GM18511 (cell line): ENCODE results near the gene POU3F3.

Source experiments
- ATAC-seq: cut with Tn5 transposase; IDR thresholded peaks from one replicate; pipeline ENCODE4 v1.9.1; 2021; ENCODE audit warnings: mild to moderate bottlenecking, moderate library complexity; ENCODE audit not compliant: unreplicated experiment

POU3F3 gene

GRCh38 chr2:104872866-104873688 lies 19.2 kb downstream of the POU3F3 start:
- ATAC-seq: peak; percentile 92

- no peak for ATAC-seq
These were observed 19.8 kb downstream of the POU3F3 start for GRCh38 chr2:104873689-104874054.

GRCh38 chr2:104874230-104874629 lies 20.3 kb downstream of the POU3F3 start:
- ATAC-seq: no peak

- ATAC-seq: no peak
These were observed 21.3 kb downstream of the POU3F3 start for GRCh38 chr2:104875262-104875661.

GRCh38 chr2:104876606-104877570 lies 23.0 kb downstream of the POU3F3 start:
- no peak for ATAC-seq

- no peak for ATAC-seq
These were observed 25.1 kb downstream of the POU3F3 start for GRCh38 chr2:104878863-104879512.

- ATAC-seq: no peak
These were observed 26.2 kb downstream of the POU3F3 start for GRCh38 chr2:104880076-104880475.

- ATAC-seq: no peak
These were observed 29.4 kb downstream of the POU3F3 start for GRCh38 chr2:104883357-104883756.

GRCh38 chr2:104885119-104885782 lies 31.3 kb downstream of the POU3F3 start:
- ATAC-seq: no peak

- ATAC-seq: no peak
These were observed 33.8 kb downstream of the POU3F3 start for GRCh38 chr2:104887676-104888075.

- peak; percentile 53 for ATAC-seq
These were observed 34.8 kb downstream of the POU3F3 start for GRCh38 chr2:104888489-104889258.

- ATAC-seq: peak; percentile 63
These were observed 35.5 kb downstream of the POU3F3 start for GRCh38 chr2:104889291-104889959.

GRCh38 chr2:104889960-104890684 lies 36.2 kb downstream of the POU3F3 start:
- ATAC-seq: no peak

- no peak for ATAC-seq
These were observed 36.8 kb downstream of the POU3F3 start for GRCh38 chr2:104890685-104891069.

- no peak for ATAC-seq
These were observed 37.2 kb downstream of the POU3F3 start for GRCh38 chr2:104891145-104891544.

- ATAC-seq: no peak
These were observed 42.5 kb downstream of the POU3F3 start for GRCh38 chr2:104896446-104896845.

- no peak for ATAC-seq
These were observed 43.7 kb downstream of the POU3F3 start for GRCh38 chr2:104897515-104898184.

- ATAC-seq: no peak
These were observed 46.7 kb downstream of the POU3F3 start for GRCh38 chr2:104900608-104901007.
